ENCODE data around the gene GHR. TPM values are rescaled to one million over a fixed set of nuclear protein-coding genes. Genes with fewer than 3 reads are reported as not detected.
"Not testable (repeated sequence)": the region's sequence is repeated elsewhere in the genome, so short reads cannot be mapped to it uniquely, and the experiment has no call there.

GHR gene
- total RNA-seq, 1 donor from 2014 or later = 0.61 TPM

DNA sequence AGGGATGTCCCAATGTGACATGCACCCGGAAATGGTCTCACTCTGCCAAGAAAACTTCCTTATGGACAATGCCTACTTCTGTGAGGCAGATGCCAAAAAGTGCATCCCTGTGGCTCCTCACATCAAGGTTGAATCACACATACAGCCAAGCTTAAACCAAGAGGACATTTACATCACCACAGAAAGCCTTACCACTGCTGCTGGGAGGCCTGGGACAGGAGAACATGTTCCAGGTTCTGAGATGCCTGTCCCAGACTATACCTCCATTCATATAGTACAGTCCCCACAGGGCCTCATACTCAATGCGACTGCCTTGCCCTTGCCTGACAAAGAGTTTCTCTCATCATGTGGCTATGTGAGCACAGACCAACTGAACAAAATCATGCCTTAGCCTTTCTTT, 295.8 kb downstream of the GHR start:
- DNase-seq (ENCODE audit: low read depth, low spot score) = no peak
- H3K4me1 Mint-ChIP-seq = no peaks in the 10 kb centered on the region
- H3K36me3 Mint-ChIP-seq (ENCODE audit: low read depth) = no peaks in the 10 kb centered on the region
- H3K4me3 Mint-ChIP-seq = no peak overlapping the region
- no peaks in the 10 kb centered on the region for H3K9me3 Mint-ChIP-seq
- no peak overlapping the region for H3K27ac Mint-ChIP-seq (ENCODE audit: unreplicated experiment)
- no peaks in the 10 kb centered on the region for H3K27me3 Mint-ChIP-seq (ENCODE audit: low read depth)
- TF ChIP-seq, protein P1, sequence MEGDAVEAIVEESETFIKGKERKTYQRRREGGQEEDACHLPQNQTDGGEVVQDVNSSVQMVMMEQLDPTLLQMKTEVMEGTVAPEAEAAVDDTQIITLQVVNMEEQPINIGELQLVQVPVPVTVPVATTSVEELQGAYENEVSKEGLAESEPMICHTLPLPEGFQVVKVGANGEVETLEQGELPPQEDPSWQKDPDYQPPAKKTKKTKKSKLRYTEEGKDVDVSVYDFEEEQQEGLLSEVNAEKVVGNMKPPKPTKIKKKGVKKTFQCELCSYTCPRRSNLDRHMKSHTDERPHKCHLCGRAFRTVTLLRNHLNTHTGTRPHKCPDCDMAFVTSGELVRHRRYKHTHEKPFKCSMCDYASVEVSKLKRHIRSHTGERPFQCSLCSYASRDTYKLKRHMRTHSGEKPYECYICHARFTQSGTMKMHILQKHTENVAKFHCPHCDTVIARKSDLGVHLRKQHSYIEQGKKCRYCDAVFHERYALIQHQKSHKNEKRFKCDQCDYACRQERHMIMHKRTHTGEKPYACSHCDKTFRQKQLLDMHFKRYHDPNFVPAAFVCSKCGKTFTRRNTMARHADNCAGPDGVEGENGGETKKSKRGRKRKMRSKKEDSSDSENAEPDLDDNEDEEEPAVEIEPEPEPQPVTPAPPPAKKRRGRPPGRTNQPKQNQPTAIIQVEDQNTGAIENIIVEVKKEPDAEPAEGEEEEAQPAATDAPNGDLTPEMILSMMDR (conservative IDR thresholded peaks at IDR 0.05) = no peak

DNA sequence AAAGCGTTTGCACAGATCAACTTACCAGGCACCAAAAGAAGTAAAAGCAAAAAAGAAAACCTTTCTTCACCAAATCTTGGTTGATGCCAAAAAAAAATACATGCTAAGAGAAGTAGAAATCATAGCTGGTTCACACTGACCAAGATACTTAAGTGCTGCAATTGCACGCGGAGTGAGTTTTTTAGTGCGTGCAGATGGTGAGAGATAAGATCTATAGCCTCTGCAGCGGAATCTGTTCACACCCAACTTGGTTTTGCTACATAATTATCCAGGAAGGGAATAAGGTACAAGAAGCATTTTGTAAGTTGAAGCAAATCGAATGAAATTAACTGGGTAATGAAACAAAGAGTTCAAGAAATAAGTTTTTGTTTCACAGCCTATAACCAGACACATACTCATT, 297.0 kb downstream of the GHR start:
- no peaks in the 10 kb centered on the region for H3K9me3 Mint-ChIP-seq
- TF ChIP-seq, protein P1 (conservative IDR thresholded peaks at IDR 0.05) = no peak
- H3K4me1 Mint-ChIP-seq = no peaks in the 10 kb centered on the region

DNA sequence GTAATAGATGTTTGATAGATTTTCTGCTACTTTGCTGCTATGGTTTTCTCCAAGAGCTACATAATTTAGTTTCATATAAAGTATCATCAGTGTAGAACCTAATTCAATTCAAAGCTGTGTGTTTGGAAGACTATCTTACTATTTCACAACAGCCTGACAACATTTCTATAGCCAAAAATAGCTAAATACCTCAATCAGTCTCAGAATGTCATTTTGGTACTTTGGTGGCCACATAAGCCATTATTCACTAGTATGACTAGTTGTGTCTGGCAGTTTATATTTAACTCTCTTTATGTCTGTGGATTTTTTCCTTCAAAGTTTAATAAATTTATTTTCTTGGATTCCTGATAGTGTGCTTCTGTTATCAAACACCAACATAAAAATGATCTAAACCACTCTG, 298.2 kb downstream of the GHR start:
- H3K9me3 Mint-ChIP-seq = no peaks in the 10 kb centered on the region
- no peak for DNase-seq (ENCODE audit: low read depth, low spot score)
- TF ChIP-seq, protein P1 (conservative IDR thresholded peaks at IDR 0.05) = no peak
- H3K4me1 Mint-ChIP-seq = no peaks in the 10 kb centered on the region
- H3K27me3 Mint-ChIP-seq (ENCODE audit: low read depth) = peaks cover 6% of the 10 kb centered on the region
- H3K36me3 Mint-ChIP-seq (ENCODE audit: low read depth) = no peaks in the 10 kb centered on the region
- H3K4me3 Mint-ChIP-seq = no peak overlapping the region
- no peak overlapping the region for H3K27ac Mint-ChIP-seq (ENCODE audit: unreplicated experiment)

More for the DNA sequence above, 297.0 kb downstream of the GHR start:
- Mint-ChIP-seq H3K4me3 (no peak overlapping the region), H3K27ac (ENCODE audit: unreplicated experiment) (no peak overlapping the region), H3K36me3 (ENCODE audit: low read depth) (no peaks in the 10 kb centered on the region), H3K27me3 (ENCODE audit: low read depth) (no peaks in the 10 kb centered on the region)
- no peak for DNase-seq (ENCODE audit: low read depth, low spot score)

DNA sequence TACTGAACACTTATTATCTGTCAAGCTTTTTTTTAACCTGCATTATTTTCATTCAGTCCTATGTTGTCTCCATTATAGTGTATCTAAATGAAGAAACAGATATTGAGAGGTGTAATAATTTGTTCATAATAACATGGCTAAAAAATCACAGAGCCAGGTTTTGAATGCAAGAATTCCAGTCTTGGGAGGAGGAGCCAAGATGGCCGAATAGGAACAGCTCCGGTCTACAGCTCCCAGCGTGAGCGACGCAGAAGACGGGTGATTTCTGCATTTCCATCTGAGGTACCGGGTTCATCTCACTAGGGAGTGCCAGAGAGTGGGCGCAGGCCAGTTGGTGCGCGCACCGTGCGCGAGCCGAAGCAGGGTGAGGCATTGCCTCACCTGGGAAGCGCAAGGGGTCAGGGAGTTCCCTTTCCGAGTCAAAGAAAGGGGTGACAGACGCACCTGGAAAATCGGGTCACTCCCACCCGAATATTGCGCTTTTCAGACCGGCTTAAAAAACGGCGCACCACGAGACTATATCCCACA, 311.4 kb downstream of the GHR start:
- H3K4me3 Mint-ChIP-seq; H3K9me3 Mint-ChIP-seq; H3K4me1 Mint-ChIP-seq; H3K27ac Mint-ChIP-seq (ENCODE audit: unreplicated experiment); DNase-seq (ENCODE audit: low read depth, low spot score); H3K27me3 Mint-ChIP-seq (ENCODE audit: low read depth); H3K36me3 Mint-ChIP-seq (ENCODE audit: low read depth): not testable (repeated sequence)

DNA sequence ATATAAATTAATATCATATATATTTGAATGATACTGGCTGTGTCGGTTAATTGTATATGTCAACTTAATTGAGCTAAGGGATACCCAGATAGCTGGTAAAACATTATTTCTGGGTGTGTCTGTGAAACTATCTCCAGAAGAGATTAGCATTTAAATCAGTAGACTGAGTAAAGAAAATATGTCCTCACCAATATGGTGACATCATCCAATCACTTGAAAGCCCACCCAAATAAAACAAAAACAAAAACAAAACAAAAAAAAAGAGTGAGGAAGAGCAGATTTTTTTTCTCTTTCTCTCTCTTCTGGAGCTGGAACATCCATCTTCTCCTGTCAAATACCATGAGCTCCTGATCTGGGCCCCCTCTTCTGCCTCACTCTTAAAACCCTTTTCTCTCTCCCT, 317.7 kb downstream of the GHR start:
- H3K4me1 Mint-ChIP-seq = no peaks in the 10 kb centered on the region
- H3K4me3 Mint-ChIP-seq = no peak overlapping the region
- H3K27ac Mint-ChIP-seq (ENCODE audit: unreplicated experiment) = no peak overlapping the region
- no peaks in the 10 kb centered on the region for H3K36me3 Mint-ChIP-seq (ENCODE audit: low read depth)
- TF ChIP-seq, protein P1 (conservative IDR thresholded peaks at IDR 0.05) = no peak
- H3K27me3 Mint-ChIP-seq (ENCODE audit: low read depth) = no peaks in the 10 kb centered on the region
- no peak for DNase-seq (ENCODE audit: low read depth, low spot score)
- H3K9me3 Mint-ChIP-seq = no peaks in the 10 kb centered on the region

DNA sequence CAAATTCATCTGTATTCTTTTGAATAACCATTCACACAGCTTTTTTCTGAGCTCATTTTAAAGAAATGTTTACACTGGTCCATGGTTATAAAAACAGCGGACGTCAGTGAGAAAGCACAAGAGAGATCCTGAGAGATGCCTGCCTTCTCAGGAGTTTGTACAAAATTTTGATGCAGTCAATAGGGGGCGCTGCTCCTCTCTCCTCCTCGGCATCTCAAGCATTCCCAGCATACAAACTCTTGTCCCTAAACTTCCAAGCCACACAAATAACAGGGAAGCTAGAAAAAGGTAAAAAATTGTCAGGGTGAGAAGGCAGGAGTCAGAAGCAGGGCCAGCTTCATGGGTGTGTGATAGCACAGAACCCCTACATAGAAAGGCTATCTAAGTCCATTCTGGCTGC, 322.2 kb downstream of the GHR start:
- Mint-ChIP-seq H3K27ac (ENCODE audit: unreplicated experiment) (no peak overlapping the region), H3K27me3 (ENCODE audit: low read depth) (no peaks in the 10 kb centered on the region), H3K9me3 (no peaks in the 10 kb centered on the region), H3K36me3 (ENCODE audit: low read depth) (no peaks in the 10 kb centered on the region), H3K4me1 (no peaks in the 10 kb centered on the region), H3K4me3 (no peak overlapping the region)
- TF ChIP-seq, protein P1 (conservative IDR thresholded peaks at IDR 0.05) = peak; percentile 47
- peak; percentile 9 for DNase-seq (ENCODE audit: low read depth, low spot score)

All from neural crest cell (in vitro differentiated cells).